ENCODE measurements around the gene SPDYE6. TPM values are rescaled to one million over a fixed set of nuclear protein-coding genes. Genes with fewer than 3 reads are reported as not detected.
A peak's percentile ranks its signal among the peaks of the same experiment; 100 is the strongest.

Gene SPDYE6

DNA sequence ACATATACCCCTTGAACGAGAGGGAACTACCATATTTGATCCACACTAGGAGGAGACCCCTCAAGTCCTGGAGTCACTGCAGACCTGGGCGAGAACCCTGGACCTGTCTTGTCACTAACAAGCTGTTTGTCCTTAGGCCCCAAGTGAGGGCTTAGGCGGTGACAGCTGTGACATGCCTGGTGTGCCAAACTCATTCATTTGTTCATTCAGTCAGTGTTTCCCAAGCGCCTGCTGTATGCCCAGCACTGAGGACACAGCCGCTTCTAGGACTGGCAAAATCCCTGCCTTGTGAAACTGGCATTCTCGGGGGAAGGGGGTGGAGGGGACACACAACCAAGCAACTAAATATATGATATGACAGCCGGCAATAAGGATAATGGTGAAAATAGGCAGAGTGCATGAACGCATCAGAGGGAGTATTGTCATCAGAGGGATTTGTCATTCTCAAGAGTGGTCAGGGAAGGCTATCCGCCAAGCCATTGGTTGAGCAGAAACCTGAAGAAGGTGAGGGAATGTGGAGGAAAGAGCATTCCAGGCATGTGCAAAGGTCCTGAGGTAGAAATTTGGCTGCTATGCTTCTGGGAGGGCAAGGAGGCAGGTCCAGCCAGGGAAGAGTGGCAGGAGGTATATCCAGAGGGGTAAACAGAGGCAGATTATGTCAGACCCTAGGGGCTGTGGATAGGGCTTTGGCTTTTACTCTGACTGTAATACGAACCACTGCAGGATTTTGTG, 58.6 kb downstream of the SPDYE6 start:
- Histone ChIP-seq H3K18ac (ENCODE audit: low read depth in 1 of 2, low read length in 2 of 2) (no peak overlapping the region), H2BK120ac (ENCODE audit: low read depth, low read length) (no peak overlapping the region), H2BK12ac (ENCODE audit: low read length in 2 of 2) (no peak overlapping the region), H4K8ac (ENCODE audit: low read length) (no peak overlapping the region), H2AFZ (ENCODE audit: low read depth, low read length) (no peak overlapping the region), H3K36me3 (ENCODE audit: control insufficient read depth in 1 of 2, insufficient read depth in 2 of 2, low read depth in 1 of 2, low read length in 2 of 2) (peaks cover 0 to 24% of the 10 kb centered on the region in 2 experiments), H2AK5ac (ENCODE audit: low read length, severe bottlenecking) (no peak overlapping the region), H2BK15ac (ENCODE audit: low read depth, poor library complexity, severe bottlenecking) (no peak overlapping the region), H3K9ac (ENCODE audit: low read length) (no peak overlapping the region), H3K4me3 (ENCODE audit: insufficient read depth in 1 of 2, low read depth in 1 of 2, low read length in 2 of 2) (no peak overlapping the region), H3K14ac (ENCODE audit: low read length in 2 of 2) (no peak overlapping the region), H4K91ac (ENCODE audit: low read length) (no peak overlapping the region), H3K27ac (ENCODE audit: low read length, poor library complexity, severe bottlenecking) (no peak overlapping the region), H3K23ac (ENCODE audit: low read length in 2 of 2) (peak overlapping the region in 1 of 2 experiments; percentile 9), H3K79me1 (replicated peaks; ENCODE audit: low read length, poor library complexity, severe bottlenecking) (peaks cover 7% of the 10 kb centered on the region), H3K4me1 (ENCODE audit: control insufficient read depth, insufficient read depth, low read depth, low read length) (peaks cover 15% of the 10 kb centered on the region), H3K4ac (ENCODE audit: low read depth in 1 of 2, low read length in 2 of 2) (no peak overlapping the region), H3K4me2 (ENCODE audit: low read length, poor library complexity, severe bottlenecking) (no peak overlapping the region), H2BK5ac (ENCODE audit: low read depth, low read length, poor library complexity, severe bottlenecking) (no peak overlapping the region), H3K9me3 (ENCODE audit: control insufficient read depth, low read length) (no peaks in the 10 kb centered on the region), H3K27me3 (ENCODE audit: control insufficient read depth in 1 of 2, insufficient read depth in 1 of 2, low read length in 2 of 2) (peaks cover 9 to 76% of the 10 kb centered on the region in 2 experiments)
- WGBS: 91% methylated on average over 10 of the region's 10 CpGs
- DNase-seq: no peak

DNA sequence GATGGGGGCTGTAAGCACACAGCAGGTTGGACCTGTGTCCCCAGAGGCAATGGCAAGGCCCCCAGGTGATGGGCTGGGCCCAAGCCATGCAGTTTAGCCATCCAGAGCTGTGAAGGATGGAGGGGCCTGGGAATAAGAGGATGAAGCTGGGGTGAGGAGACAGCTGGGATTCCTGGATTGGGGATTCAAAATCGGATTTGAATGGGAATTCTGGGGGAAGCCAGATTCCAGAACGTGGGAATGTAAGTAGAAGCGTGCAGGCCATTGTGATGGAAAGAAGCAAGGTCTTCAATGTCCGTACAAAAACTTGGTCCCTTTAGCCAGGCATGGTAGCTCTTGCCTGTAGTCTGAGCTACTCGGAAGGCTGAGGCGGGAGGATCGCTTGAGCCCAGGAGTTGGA, 59.7 kb downstream of the SPDYE6 start:
- Histone ChIP-seq H2BK15ac (ENCODE audit: low read depth, poor library complexity, severe bottlenecking) (no peak overlapping the region), H2AFZ (ENCODE audit: low read depth, low read length) (no peak overlapping the region), H2BK120ac (ENCODE audit: low read depth, low read length) (no peak overlapping the region), H3K36me3 (ENCODE audit: control insufficient read depth in 1 of 2, insufficient read depth in 2 of 2, low read depth in 1 of 2, low read length in 2 of 2) (peaks cover 0 to 17% of the 10 kb centered on the region in 2 experiments), H3K4me1 (ENCODE audit: control insufficient read depth, insufficient read depth, low read depth, low read length) (peaks cover 10% of the 10 kb centered on the region), H2AK5ac (ENCODE audit: low read length, severe bottlenecking) (no peak overlapping the region), H3K9me3 (ENCODE audit: control insufficient read depth, low read length) (no peaks in the 10 kb centered on the region), H3K27ac (ENCODE audit: low read length, poor library complexity, severe bottlenecking) (no peak overlapping the region), H2BK5ac (ENCODE audit: low read depth, low read length, poor library complexity, severe bottlenecking) (no peak overlapping the region), H3K23ac (ENCODE audit: low read length in 2 of 2) (no peak overlapping the region), H3K79me1 (replicated peaks; ENCODE audit: low read length, poor library complexity, severe bottlenecking) (peaks cover 9% of the 10 kb centered on the region), H3K14ac (ENCODE audit: low read length in 2 of 2) (no peak overlapping the region), H3K27me3 (ENCODE audit: control insufficient read depth in 1 of 2, insufficient read depth in 1 of 2, low read length in 2 of 2) (peaks cover 13 to 80% of the 10 kb centered on the region in 2 experiments), H3K18ac (ENCODE audit: low read depth in 1 of 2, low read length in 2 of 2) (no peak overlapping the region), H4K8ac (ENCODE audit: low read length) (no peak overlapping the region), H3K4me3 (ENCODE audit: insufficient read depth in 1 of 2, low read depth in 1 of 2, low read length in 2 of 2) (no peak overlapping the region), H3K9ac (ENCODE audit: low read length) (no peak overlapping the region), H2BK12ac (ENCODE audit: low read length in 2 of 2) (no peak overlapping the region), H3K4ac (ENCODE audit: low read depth in 1 of 2, low read length in 2 of 2) (no peak overlapping the region), H4K91ac (ENCODE audit: low read length) (no peak overlapping the region), H3K4me2 (ENCODE audit: low read length, poor library complexity, severe bottlenecking) (no peak overlapping the region)
- no peak for DNase-seq
- WGBS: 90% methylated on average over 7 of the region's 7 CpGs

DNA sequence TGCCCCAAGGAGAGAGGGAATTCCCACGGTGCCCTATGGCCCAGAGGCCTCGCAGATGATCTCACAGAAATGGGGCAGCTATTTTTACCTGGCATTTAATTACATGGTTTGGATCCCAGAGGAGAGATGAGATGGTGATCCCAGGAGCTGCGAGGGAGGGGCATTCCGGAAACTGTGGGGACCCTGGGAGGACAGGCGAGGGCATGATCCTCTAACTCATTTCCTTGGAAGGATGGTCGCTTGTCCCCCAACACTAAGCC, 60.1 kb downstream of the SPDYE6 start:
- H3K9ac ChIP-seq (ENCODE audit: low read length): no peak overlapping the region
- peaks cover 9% of the 10 kb centered on the region for H3K4me1 ChIP-seq (ENCODE audit: control insufficient read depth, insufficient read depth, low read depth, low read length)
- H3K36me3 ChIP-seq (ENCODE audit: control insufficient read depth in 1 of 2, insufficient read depth in 2 of 2, low read depth in 1 of 2, low read length in 2 of 2): peaks cover 0 to 15% of the 10 kb centered on the region in 2 experiments
- WGBS: 87% methylated on average over 6 of the region's 6 CpGs
- H2BK120ac ChIP-seq (ENCODE audit: low read depth, low read length): no peak overlapping the region
- H3K79me1 ChIP-seq (replicated peaks; ENCODE audit: low read length, poor library complexity, severe bottlenecking): peaks cover 8% of the 10 kb centered on the region
- H4K8ac ChIP-seq (ENCODE audit: low read length): no peak overlapping the region
- peaks cover 16 to 79% of the 10 kb centered on the region in 2 experiments for H3K27me3 ChIP-seq (ENCODE audit: control insufficient read depth in 1 of 2, insufficient read depth in 1 of 2, low read length in 2 of 2)
- H4K91ac ChIP-seq (ENCODE audit: low read length): no peak overlapping the region
- no peak overlapping the region for H3K18ac ChIP-seq (ENCODE audit: low read depth in 1 of 2, low read length in 2 of 2)
- H2BK5ac ChIP-seq (ENCODE audit: low read depth, low read length, poor library complexity, severe bottlenecking): no peak overlapping the region
- no peaks in the 10 kb centered on the region for H3K9me3 ChIP-seq (ENCODE audit: control insufficient read depth, low read length)
- H3K14ac ChIP-seq (ENCODE audit: low read length in 2 of 2): no peak overlapping the region
- no peak for DNase-seq
- H3K4me3 ChIP-seq (ENCODE audit: insufficient read depth in 1 of 2, low read depth in 1 of 2, low read length in 2 of 2): no peak overlapping the region
- H3K4me2 ChIP-seq (ENCODE audit: low read length, poor library complexity, severe bottlenecking): no peak overlapping the region
- no peak overlapping the region for H3K27ac ChIP-seq (ENCODE audit: low read length, poor library complexity, severe bottlenecking)
- H2AK5ac ChIP-seq (ENCODE audit: low read length, severe bottlenecking): no peak overlapping the region
- no peak overlapping the region for H3K23ac ChIP-seq (ENCODE audit: low read length in 2 of 2)
- H3K4ac ChIP-seq (ENCODE audit: low read depth in 1 of 2, low read length in 2 of 2): no peak overlapping the region
- H2AFZ ChIP-seq (ENCODE audit: low read depth, low read length): no peak overlapping the region
- no peak overlapping the region for H2BK12ac ChIP-seq (ENCODE audit: low read length in 2 of 2)
- no peak overlapping the region for H2BK15ac ChIP-seq (ENCODE audit: low read depth, poor library complexity, severe bottlenecking)

Small RNAs within 50 kb of the gene (small RNA-seq; reads per million reads assigned to genes)
- not detected for gene AC091390.4 (ENCODE audit: low read depth)
- not detected for gene MIR548O (ENCODE audit: low read depth)
- gene RF00019 (ENCODE audit: low read depth): not detected
